Measurements from ENCODE around the gene LGMN.

- no peak for TF ChIP-seq CTCF (IDR thresholded peaks at IDR 0.05)
- no peak for TF ChIP-seq POLR2A (IDR thresholded peaks at IDR 0.05)
Measured at GRCh38 chr14:92695562-92695961, 52.9 kb downstream of the LGMN start.
